Measurements from ENCODE around the gene AK9.
"Not testable (repeated sequence)": the region's sequence is repeated elsewhere in the genome, so short reads cannot be mapped to it uniquely, and the experiment has no call there.

AK9 gene

DNA sequence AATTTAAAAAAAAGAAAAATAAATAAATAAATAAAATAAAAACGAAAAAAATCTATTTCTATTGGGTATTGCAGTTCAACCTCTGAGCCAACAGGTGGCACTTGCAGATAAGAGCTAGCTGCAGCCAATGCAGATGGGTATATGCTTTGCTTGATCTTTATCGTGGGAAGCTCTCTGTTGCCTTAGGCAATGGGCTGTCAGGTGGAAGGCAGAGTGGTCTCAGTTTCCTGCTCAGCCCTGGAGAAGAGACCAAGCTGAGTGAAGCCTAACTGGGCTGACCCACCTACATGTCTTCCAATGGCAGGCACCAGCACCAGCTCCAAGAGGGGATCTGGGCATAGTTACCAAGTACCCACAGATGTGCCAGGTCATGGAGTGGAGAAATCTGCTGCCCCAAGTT, 95.0 kb downstream of the AK9 start:
- Histone ChIP-seq H2AFZ (ENCODE audit: low read length) (no peak overlapping the region), H3K79me2 (ENCODE audit: insufficient read depth, low read length) (no peaks in the 10 kb centered on the region), H3K36me3 (ENCODE audit: insufficient read depth, low read length) (no peaks in the 10 kb centered on the region), H3K27ac (ENCODE audit: low read depth, low read length, poor library complexity, severe bottlenecking) (no peak overlapping the region), H3K9me2 (ENCODE audit: low read depth, low read length) (no peaks in the 10 kb centered on the region), H3K27me3 (ENCODE audit: insufficient read depth, low read length) (no peaks in the 10 kb centered on the region), H3K4me1 (ENCODE audit: insufficient read depth, low read length, severe bottlenecking) (no peaks in the 10 kb centered on the region), H3F3A (ENCODE audit: insufficient read depth, low read length) (no peaks in the 10 kb centered on the region), H3K4me3 (ENCODE audit: low read depth, low read length, poor library complexity, severe bottlenecking) (no peak overlapping the region), H3K4me2 (ENCODE audit: low read length) (no peak overlapping the region), H3K9ac (ENCODE audit: low read length) (no peak overlapping the region), H4K20me1 (ENCODE audit: insufficient read depth, low read length) (no peaks in the 10 kb centered on the region), H3K9me3 (ENCODE audit: low read length) (no peaks in the 10 kb centered on the region)
- TF ChIP-seq, protein P1, sequence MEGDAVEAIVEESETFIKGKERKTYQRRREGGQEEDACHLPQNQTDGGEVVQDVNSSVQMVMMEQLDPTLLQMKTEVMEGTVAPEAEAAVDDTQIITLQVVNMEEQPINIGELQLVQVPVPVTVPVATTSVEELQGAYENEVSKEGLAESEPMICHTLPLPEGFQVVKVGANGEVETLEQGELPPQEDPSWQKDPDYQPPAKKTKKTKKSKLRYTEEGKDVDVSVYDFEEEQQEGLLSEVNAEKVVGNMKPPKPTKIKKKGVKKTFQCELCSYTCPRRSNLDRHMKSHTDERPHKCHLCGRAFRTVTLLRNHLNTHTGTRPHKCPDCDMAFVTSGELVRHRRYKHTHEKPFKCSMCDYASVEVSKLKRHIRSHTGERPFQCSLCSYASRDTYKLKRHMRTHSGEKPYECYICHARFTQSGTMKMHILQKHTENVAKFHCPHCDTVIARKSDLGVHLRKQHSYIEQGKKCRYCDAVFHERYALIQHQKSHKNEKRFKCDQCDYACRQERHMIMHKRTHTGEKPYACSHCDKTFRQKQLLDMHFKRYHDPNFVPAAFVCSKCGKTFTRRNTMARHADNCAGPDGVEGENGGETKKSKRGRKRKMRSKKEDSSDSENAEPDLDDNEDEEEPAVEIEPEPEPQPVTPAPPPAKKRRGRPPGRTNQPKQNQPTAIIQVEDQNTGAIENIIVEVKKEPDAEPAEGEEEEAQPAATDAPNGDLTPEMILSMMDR (IDR thresholded peaks at IDR 0.05; ENCODE audit: low read length), result peak; percentile 33
- no peak for TF ChIP-seq EZH2 (IDR thresholded peaks at IDR 0.05; ENCODE audit: borderline replicate concordance, low read length)

DNA sequence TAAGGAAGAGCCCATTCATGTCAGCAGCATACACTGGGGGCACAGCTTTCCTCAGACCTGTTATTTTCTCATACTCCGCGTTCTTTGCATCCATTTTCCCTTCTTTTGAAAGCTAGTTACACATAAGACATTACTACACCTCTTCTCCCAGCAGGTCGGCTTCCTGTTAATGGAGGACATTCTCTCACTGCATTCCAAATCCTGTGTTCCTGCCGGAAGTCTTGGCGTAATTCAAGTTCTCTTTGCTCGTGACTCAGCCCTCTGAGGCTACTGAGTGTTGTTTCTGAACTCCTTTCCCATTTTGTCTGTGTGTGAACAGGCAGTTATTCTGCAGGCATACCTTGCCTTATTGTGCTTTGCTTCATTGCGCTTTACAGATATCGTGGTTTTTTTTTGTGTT, 110.5 kb downstream of the AK9 start:
- Histone ChIP-seq H4K20me1 (ENCODE audit: insufficient read depth, low read length) (no peaks in the 10 kb centered on the region), H3K4me1 (ENCODE audit: insufficient read depth, low read length, severe bottlenecking) (no peaks in the 10 kb centered on the region), H3K9me2 (ENCODE audit: low read depth, low read length) (no peaks in the 10 kb centered on the region), H3K9me3 (ENCODE audit: low read length) (no peaks in the 10 kb centered on the region), H3K27me3 (ENCODE audit: insufficient read depth, low read length) (no peaks in the 10 kb centered on the region), H3K9ac (ENCODE audit: low read length) (no peak overlapping the region), H3K4me2 (ENCODE audit: low read length) (no peak overlapping the region), H3K27ac (ENCODE audit: low read depth, low read length, poor library complexity, severe bottlenecking) (no peak overlapping the region), H3F3A (ENCODE audit: insufficient read depth, low read length) (no peaks in the 10 kb centered on the region), H2AFZ (ENCODE audit: low read length) (no peak overlapping the region), H3K36me3 (ENCODE audit: insufficient read depth, low read length) (no peaks in the 10 kb centered on the region; the same call in 1 of the 2 replicates), H3K79me2 (ENCODE audit: insufficient read depth, low read length) (no peaks in the 10 kb centered on the region), H3K4me3 (ENCODE audit: low read depth, low read length, poor library complexity, severe bottlenecking) (no peak overlapping the region)
- no peak for TF ChIP-seq EZH2 (IDR thresholded peaks at IDR 0.05; ENCODE audit: borderline replicate concordance, low read length)
- TF ChIP-seq, protein P1 (IDR thresholded peaks at IDR 0.05; ENCODE audit: low read length), result no peak

DNA sequence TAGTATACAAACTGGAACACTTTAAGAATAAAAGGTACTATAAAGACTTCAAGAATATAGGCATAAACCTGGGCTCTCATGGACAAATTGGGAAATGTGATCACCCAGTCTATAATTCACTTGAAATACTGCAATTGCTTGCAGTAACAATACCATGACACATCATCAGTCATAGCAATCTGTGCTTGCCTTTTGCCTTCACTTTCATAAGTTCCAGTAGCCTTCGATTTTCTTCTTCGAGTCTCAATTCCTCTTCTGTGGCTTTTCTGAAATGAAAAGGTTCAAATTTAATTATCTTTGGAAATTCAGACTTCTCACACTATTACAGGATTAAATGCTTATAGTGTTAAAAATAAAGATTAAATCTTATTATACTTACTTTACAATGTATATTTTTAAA, 111.6 kb downstream of the AK9 start:
- Histone ChIP-seq H3K9me2 (ENCODE audit: low read depth, low read length) (no peaks in the 10 kb centered on the region), H3K4me3 (ENCODE audit: low read depth, low read length, poor library complexity, severe bottlenecking) (no peak overlapping the region), H3F3A (ENCODE audit: insufficient read depth, low read length) (no peaks in the 10 kb centered on the region), H3K79me2 (ENCODE audit: insufficient read depth, low read length) (no peaks in the 10 kb centered on the region), H3K9ac (ENCODE audit: low read length) (no peak overlapping the region), H4K20me1 (ENCODE audit: insufficient read depth, low read length) (no peaks in the 10 kb centered on the region), H3K9me3 (ENCODE audit: low read length) (no peaks in the 10 kb centered on the region), H3K4me1 (ENCODE audit: insufficient read depth, low read length, severe bottlenecking) (no peaks in the 10 kb centered on the region), H3K27ac (ENCODE audit: low read depth, low read length, poor library complexity, severe bottlenecking) (no peak overlapping the region), H3K27me3 (ENCODE audit: insufficient read depth, low read length) (no peaks in the 10 kb centered on the region), H2AFZ (ENCODE audit: low read length) (no peak overlapping the region), H3K4me2 (ENCODE audit: low read length) (no peak overlapping the region), H3K36me3 (ENCODE audit: insufficient read depth, low read length) (no peaks in the 10 kb centered on the region; the same call in 1 of the 2 replicates)
- TF ChIP-seq, protein P1 (IDR thresholded peaks at IDR 0.05; ENCODE audit: low read length), result no peak
- no peak for TF ChIP-seq EZH2 (IDR thresholded peaks at IDR 0.05; ENCODE audit: borderline replicate concordance, low read length)

DNA sequence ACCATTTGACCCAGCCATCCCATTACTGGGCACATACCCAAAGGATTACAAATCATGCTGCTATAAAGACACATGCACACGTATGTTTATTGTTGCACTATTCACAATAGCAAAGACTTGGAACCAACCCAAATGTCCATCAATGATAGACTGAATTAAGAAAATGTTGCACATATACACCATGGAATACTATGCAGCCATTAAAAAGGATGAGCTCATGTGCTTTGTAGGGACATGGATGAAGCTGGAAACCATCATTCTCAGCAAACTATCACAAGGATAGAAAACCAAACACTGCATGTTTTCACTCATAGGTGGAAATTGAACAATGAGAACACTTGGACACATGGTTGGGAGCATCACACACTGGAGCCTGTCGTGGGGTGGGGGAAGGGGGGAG, 121.1 kb downstream of the AK9 start:
- not testable (repeated sequence) for H2AFZ ChIP-seq (ENCODE audit: low read length); H3K4me2 ChIP-seq (ENCODE audit: low read length); H3K27ac ChIP-seq (ENCODE audit: low read depth, low read length, poor library complexity, severe bottlenecking); H3F3A ChIP-seq (ENCODE audit: insufficient read depth, low read length); H3K9ac ChIP-seq (ENCODE audit: low read length); H3K4me1 ChIP-seq (ENCODE audit: insufficient read depth, low read length, severe bottlenecking); H3K27me3 ChIP-seq (ENCODE audit: insufficient read depth, low read length); H3K79me2 ChIP-seq (ENCODE audit: insufficient read depth, low read length); H3K36me3 ChIP-seq (ENCODE audit: insufficient read depth, low read length); H4K20me1 ChIP-seq (ENCODE audit: insufficient read depth, low read length); H3K4me3 ChIP-seq (ENCODE audit: low read depth, low read length, poor library complexity, severe bottlenecking); H3K9me2 ChIP-seq (ENCODE audit: low read depth, low read length); H3K9me3 ChIP-seq (ENCODE audit: low read length)
